ENCODE results near the gene COL3A1.

The COL3A1 gene

DNA sequence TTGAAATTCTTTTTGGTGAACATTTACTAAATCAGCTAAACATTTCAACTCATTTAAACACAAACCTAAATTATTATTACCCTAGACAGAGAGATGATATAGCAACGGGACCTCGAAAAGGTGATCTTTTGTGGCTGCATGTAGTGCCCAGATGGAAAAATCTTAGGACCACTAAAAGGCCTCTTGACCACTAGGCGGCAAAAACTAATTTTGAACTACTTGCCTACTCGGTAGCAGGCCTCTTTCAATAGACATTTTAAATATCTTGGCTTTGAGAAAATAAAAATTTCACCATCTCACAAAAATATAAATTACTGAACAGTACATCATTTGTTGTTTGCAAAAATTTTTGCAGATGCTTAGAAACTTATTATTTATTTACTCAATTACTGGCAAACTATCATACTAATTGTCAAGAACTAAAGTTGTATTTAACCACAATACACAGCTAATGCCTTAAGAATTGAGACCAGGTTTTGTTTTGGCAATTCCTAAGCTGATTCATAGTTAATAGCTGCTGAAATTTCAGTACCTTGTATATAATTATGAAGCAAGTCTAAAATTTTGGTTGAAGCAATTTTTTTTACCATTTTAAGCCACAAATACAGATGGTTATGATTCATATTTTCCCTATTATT lies 9.4 kb downstream of the COL3A1 start:
- DNase-seq (ENCODE audit: low read depth): peak; percentile 30
- no peak overlapping the region for H3K4me3 ChIP-seq (ENCODE audit: low read length)

DNA sequence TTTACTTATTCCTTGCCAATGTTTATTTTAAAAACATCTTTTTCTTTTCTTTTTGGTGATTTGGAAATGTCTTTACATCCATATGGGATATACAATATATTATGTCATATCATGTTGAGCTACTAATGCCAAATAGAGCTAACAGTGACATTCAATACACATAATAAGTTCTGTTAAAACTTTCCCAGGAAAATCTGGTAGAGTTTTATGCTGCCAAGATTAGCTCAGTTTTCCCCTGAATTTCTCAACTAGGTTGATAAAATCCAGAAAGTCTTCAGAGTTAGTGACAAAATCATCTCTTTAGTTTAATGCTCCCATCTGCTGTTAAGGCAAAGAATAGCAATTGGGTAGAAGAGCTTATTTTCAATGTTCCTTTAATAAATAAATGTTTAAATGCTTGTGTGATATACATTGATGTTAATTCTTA lies 9.9 kb downstream of the COL3A1 start:
- no peak overlapping the region for H3K4me3 ChIP-seq (ENCODE audit: low read length)
- DNase-seq (ENCODE audit: low read depth): peak; percentile 20
- TF ChIP-seq, protein P1, sequence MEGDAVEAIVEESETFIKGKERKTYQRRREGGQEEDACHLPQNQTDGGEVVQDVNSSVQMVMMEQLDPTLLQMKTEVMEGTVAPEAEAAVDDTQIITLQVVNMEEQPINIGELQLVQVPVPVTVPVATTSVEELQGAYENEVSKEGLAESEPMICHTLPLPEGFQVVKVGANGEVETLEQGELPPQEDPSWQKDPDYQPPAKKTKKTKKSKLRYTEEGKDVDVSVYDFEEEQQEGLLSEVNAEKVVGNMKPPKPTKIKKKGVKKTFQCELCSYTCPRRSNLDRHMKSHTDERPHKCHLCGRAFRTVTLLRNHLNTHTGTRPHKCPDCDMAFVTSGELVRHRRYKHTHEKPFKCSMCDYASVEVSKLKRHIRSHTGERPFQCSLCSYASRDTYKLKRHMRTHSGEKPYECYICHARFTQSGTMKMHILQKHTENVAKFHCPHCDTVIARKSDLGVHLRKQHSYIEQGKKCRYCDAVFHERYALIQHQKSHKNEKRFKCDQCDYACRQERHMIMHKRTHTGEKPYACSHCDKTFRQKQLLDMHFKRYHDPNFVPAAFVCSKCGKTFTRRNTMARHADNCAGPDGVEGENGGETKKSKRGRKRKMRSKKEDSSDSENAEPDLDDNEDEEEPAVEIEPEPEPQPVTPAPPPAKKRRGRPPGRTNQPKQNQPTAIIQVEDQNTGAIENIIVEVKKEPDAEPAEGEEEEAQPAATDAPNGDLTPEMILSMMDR (IDR thresholded peaks at IDR 0.05; ENCODE audit: insufficient read depth, low read depth, low read length, missing control alignments): peak; percentile 35

More for the DNA sequence above, 9.4 kb downstream of the COL3A1 start:
- TF ChIP-seq, protein P1 (IDR thresholded peaks at IDR 0.05; ENCODE audit: insufficient read depth, low read depth, low read length, missing control alignments): peak; percentile 41

DNA sequence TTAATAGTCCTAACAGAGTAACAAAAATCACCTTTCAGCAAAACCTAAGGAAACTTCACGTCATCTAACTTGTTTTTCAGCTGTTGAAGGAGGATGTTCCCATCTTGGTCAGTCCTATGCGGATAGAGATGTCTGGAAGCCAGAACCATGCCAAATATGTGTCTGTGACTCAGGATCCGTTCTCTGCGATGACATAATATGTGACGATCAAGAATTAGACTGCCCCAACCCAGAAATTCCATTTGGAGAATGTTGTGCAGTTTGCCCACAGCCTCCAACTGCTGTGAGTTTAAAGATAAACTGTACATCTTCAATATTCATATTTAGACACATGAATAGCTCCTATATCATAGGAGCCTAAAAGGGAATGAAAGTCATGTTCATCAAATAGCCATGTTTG lies 10.5 kb downstream of the COL3A1 start:
- no peak overlapping the region for H3K4me3 ChIP-seq (ENCODE audit: low read length)
- TF ChIP-seq, protein P1 (IDR thresholded peaks at IDR 0.05; ENCODE audit: insufficient read depth, low read depth, low read length, missing control alignments): no peak
- DNase-seq (ENCODE audit: low read depth): no peak

DNA sequence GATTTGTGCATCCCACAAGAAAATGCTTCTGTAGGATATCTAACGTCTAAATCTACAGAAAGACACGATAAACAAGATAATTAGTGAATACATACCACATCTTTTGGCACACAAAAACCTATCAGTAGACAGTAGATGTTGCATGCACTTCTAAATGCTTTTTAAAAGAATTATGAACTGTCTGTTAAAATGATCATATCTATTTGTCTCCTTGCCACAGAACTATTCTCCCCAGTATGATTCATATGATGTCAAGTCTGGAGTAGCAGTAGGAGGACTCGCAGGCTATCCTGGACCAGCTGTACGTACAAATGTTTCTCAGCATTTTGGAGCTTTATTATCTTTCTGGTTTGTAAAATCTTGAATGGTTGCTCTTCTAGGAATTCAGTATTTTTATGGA lies 12.7 kb downstream of the COL3A1 start:
- H3K4me3 ChIP-seq (ENCODE audit: low read length): no peak overlapping the region
- DNase-seq (ENCODE audit: low read depth): no peak
- TF ChIP-seq, protein P1 (IDR thresholded peaks at IDR 0.05; ENCODE audit: insufficient read depth, low read depth, low read length, missing control alignments): no peak

DNA sequence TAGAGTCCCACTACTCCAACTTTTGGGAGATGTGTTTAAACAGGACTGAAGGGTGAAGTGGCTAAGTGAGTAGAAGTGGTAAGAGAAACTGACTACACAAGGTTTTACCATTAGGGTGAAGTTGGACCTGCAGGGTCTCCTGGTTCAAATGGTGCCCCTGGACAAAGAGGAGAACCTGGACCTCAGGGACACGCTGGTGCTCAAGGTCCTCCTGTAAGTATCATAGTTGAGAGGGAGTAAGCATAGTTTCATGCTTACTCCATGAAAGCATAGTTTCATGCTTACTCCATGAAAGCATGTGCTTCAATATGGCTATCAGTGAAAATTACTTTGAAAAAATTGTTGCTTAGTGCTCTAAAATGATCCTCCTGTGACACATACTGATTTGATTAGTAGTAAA lies 19.1 kb downstream of the COL3A1 start:
- no peak for DNase-seq (ENCODE audit: low read depth)
- TF ChIP-seq, protein P1 (IDR thresholded peaks at IDR 0.05; ENCODE audit: insufficient read depth, low read depth, low read length, missing control alignments): no peak
- H3K4me3 ChIP-seq (ENCODE audit: low read length): no peak overlapping the region

DNA sequence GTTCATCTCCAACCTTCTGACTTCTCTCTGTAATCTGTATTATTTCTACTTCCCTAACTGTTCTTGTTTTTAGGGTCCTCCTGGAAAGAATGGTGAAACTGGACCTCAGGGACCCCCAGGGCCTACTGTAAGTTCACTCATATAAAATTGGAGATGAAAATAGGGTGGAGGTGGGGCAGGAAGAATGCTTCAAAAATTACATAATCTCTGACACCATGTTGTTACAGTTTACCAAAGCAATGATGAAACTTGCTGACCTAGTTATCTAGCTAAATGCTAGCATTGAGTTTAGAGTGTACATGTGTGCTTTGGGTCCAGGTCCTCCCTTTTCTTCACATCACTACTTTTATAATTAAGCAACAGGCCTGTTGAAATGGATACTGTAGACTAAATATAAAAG lies 23.1 kb downstream of the COL3A1 start:
- DNase-seq (ENCODE audit: low read depth): no peak
- TF ChIP-seq, protein P1 (IDR thresholded peaks at IDR 0.05; ENCODE audit: insufficient read depth, low read depth, low read length, missing control alignments): no peak
- H3K4me3 ChIP-seq (ENCODE audit: low read length): no peak overlapping the region

DNA sequence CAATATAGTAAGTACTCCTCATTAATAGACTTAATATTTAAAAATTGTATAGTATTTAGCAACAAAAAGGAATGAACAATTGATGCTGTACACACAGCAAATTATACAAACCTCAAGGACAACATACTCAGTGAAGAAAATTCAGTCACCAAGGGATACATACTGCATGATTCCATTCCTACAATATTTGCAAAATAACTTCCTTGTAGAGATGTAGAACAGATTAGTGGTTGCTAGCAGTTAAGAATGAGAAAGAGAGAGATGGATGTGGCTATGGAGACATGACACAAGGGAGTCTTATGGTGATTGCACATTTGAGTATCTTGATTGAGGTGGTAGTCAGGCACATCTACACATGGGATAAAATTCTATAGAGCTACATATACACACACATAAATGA lies 26.0 kb downstream of the COL3A1 start:
- no peak for DNase-seq (ENCODE audit: low read depth)
- H3K4me3 ChIP-seq (ENCODE audit: low read length): no peak overlapping the region
- TF ChIP-seq, protein P1 (IDR thresholded peaks at IDR 0.05; ENCODE audit: insufficient read depth, low read depth, low read length, missing control alignments): no peak

Data from epithelial cell of esophagus (primary cell).